ENCODE data around the gene TRERF1. TPM values are rescaled to one million over a fixed set of nuclear protein-coding genes. Genes with fewer than 3 reads are reported as not detected.

TRERF1 gene
- total RNA-seq, 2 donors from 2014 or later, result 3.8 to 28.2 TPM

GRCh38 chr6:42260396-42260888 lies 191.3 kb downstream of the TRERF1 start:
- Mint-ChIP-seq H3K27ac (peak overlapping the region in 1 of 2 donors; percentile 55), H3K9me3 (no peaks in the 10 kb centered on the region), H3K36me3 (no peaks in the 10 kb centered on the region)
- peak; percentile 7 to 40 for ATAC-seq
- no peak for DNase-seq (ENCODE audit: low spot score in 2 of 2)

GRCh38 chr6:42259841-42260395 lies 191.8 kb downstream of the TRERF1 start:
- ATAC-seq (no peak), DNase-seq (ENCODE audit: low spot score in 2 of 2) (no peak)
- H3K36me3 Mint-ChIP-seq, result no peaks in the 10 kb centered on the region
- H3K27ac Mint-ChIP-seq, result no peak overlapping the region
- no peaks in the 10 kb centered on the region for H3K9me3 Mint-ChIP-seq

- no peak for ATAC-seq
- Mint-ChIP-seq H3K36me3 (no peaks in the 10 kb centered on the region), H3K27ac (no peak overlapping the region)
These were observed 192.4 kb downstream of the TRERF1 start for GRCh38 chr6:42259286-42259685.

GRCh38 chr6:42257614-42258013 lies 194.1 kb downstream of the TRERF1 start:
- DNase-seq (ENCODE audit: low spot score in 2 of 2) (no peak), ATAC-seq (no peak)
- Mint-ChIP-seq H3K36me3 (peaks cover 0 to 11% of the 10 kb centered on the region in 2 donors), H3K27ac (no peak overlapping the region), H3K9me3 (no peaks in the 10 kb centered on the region)

More at GRCh38 chr6:42259286-42259685, 192.4 kb downstream of the TRERF1 start:
- no peaks in the 10 kb centered on the region for H3K9me3 Mint-ChIP-seq
- DNase-seq (ENCODE audit: low spot score in 2 of 2), result no peak

- Mint-ChIP-seq H3K36me3 (peaks cover 0 to 11% of the 10 kb centered on the region in 2 donors), H3K27ac (no peak overlapping the region), H3K9me3 (no peaks in the 10 kb centered on the region)
- DNase-seq (ENCODE audit: low spot score in 2 of 2) (no peak), ATAC-seq (no peak)
These were observed 194.7 kb downstream of the TRERF1 start for GRCh38 chr6:42257063-42257462.

- DNase-seq (ENCODE audit: low spot score in 2 of 2) (no peak), ATAC-seq (no peak)
- peaks cover 0 to 11% of the 10 kb centered on the region in 2 donors for H3K36me3 Mint-ChIP-seq
- no peaks in the 10 kb centered on the region for H3K9me3 Mint-ChIP-seq
- H3K27ac Mint-ChIP-seq, result no peak overlapping the region
These were observed 196.7 kb downstream of the TRERF1 start for GRCh38 chr6:42255050-42255449.

GRCh38 chr6:42254505-42254904 lies 197.2 kb downstream of the TRERF1 start:
- peak overlapping the region in 1 of 2 donors; percentile 72 for H3K27ac Mint-ChIP-seq
- no peak for ATAC-seq
- H3K36me3 Mint-ChIP-seq, result peaks cover 0 to 11% of the 10 kb centered on the region in 2 donors

GRCh38 chr6:42251911-42252637 lies 199.7 kb downstream of the TRERF1 start:
- Mint-ChIP-seq H3K9me3 (no peaks in the 10 kb centered on the region), H3K27ac (peak overlapping the region; percentile 56 to 80), H3K36me3 (peaks cover 0 to 11% of the 10 kb centered on the region in 2 donors)
- DNase-seq (ENCODE audit: low spot score in 2 of 2) (no peak), ATAC-seq (peak in 1 of 2 donors; percentile 14)

More at GRCh38 chr6:42254505-42254904, 197.2 kb downstream of the TRERF1 start:
- no peak for DNase-seq (ENCODE audit: low spot score in 2 of 2)
- H3K9me3 Mint-ChIP-seq, result no peaks in the 10 kb centered on the region

- DNase-seq (ENCODE audit: low spot score in 2 of 2), result no peak
- H3K27ac Mint-ChIP-seq, result no peak overlapping the region
- no peak for ATAC-seq
- peaks cover 0 to 11% of the 10 kb centered on the region in 2 donors for H3K36me3 Mint-ChIP-seq
- H3K9me3 Mint-ChIP-seq, result no peaks in the 10 kb centered on the region
These were observed 200.2 kb downstream of the TRERF1 start for GRCh38 chr6:42251500-42251899.

GRCh38 chr6:42250274-42250931 lies 201.3 kb downstream of the TRERF1 start:
- H3K27ac Mint-ChIP-seq, result peak overlapping the region in 1 of 2 donors; percentile 78
- ATAC-seq (no peak), DNase-seq (ENCODE audit: low spot score in 2 of 2) (no peak)
- no peaks in the 10 kb centered on the region for H3K9me3 Mint-ChIP-seq
- peaks cover 0 to 11% of the 10 kb centered on the region in 2 donors for H3K36me3 Mint-ChIP-seq

GRCh38 chr6:42249279-42249678 lies 202.4 kb downstream of the TRERF1 start:
- Mint-ChIP-seq H3K36me3 (peaks cover 0 to 11% of the 10 kb centered on the region in 2 donors), H3K9me3 (no peaks in the 10 kb centered on the region), H3K27ac (peak overlapping the region in 1 of 2 donors; percentile 69)
- no peak for DNase-seq (ENCODE audit: low spot score in 2 of 2)
- ATAC-seq, result no peak

- DNase-seq (ENCODE audit: low spot score in 2 of 2) (no peak), ATAC-seq (no peak)
- Mint-ChIP-seq H3K36me3 (peaks cover 0 to 4% of the 10 kb centered on the region in 2 donors), H3K9me3 (no peaks in the 10 kb centered on the region), H3K27ac (no peak overlapping the region)
These were observed 208.7 kb downstream of the TRERF1 start for GRCh38 chr6:42243046-42243445.

GRCh38 chr6:42241915-42242314 lies 209.8 kb downstream of the TRERF1 start:
- no peaks in the 10 kb centered on the region for H3K9me3 Mint-ChIP-seq
- ATAC-seq (no peak), DNase-seq (ENCODE audit: low spot score in 2 of 2) (no peak)
- peaks cover 0 to 4% of the 10 kb centered on the region in 2 donors for H3K36me3 Mint-ChIP-seq
- H3K27ac Mint-ChIP-seq, result peak overlapping the region in 1 of 2 donors; percentile 6

- no peak for ATAC-seq
- peak overlapping the region; percentile 33 to 61 for H3K27ac Mint-ChIP-seq
- peaks cover 0 to 4% of the 10 kb centered on the region in 2 donors for H3K36me3 Mint-ChIP-seq
These were observed 211.9 kb downstream of the TRERF1 start for GRCh38 chr6:42239736-42240375.

GRCh38 chr6:42239333-42239732 lies 212.4 kb downstream of the TRERF1 start:
- no peak for DNase-seq (ENCODE audit: low spot score in 2 of 2)
- no peaks in the 10 kb centered on the region for H3K9me3 Mint-ChIP-seq
- ATAC-seq, result no peak
- peak overlapping the region; percentile 1 to 33 for H3K27ac Mint-ChIP-seq
- peaks cover 0 to 4% of the 10 kb centered on the region in 2 donors for H3K36me3 Mint-ChIP-seq

More at GRCh38 chr6:42239736-42240375, 211.9 kb downstream of the TRERF1 start:
- H3K9me3 Mint-ChIP-seq, result no peaks in the 10 kb centered on the region
- DNase-seq (ENCODE audit: low spot score in 2 of 2), result no peak

GRCh38 chr6:42237857-42238256 lies 213.9 kb downstream of the TRERF1 start:
- DNase-seq (ENCODE audit: low spot score in 2 of 2) (no peak), ATAC-seq (no peak)
- Mint-ChIP-seq H3K36me3 (peaks cover 0 to 4% of the 10 kb centered on the region in 2 donors), H3K9me3 (no peaks in the 10 kb centered on the region), H3K27ac (peak overlapping the region in 1 of 2 donors; percentile 6)
